HUES48 (cell line): ENCODE data around the gene RUSF1.

Experiments used
- H3K27ac ChIP-seq: one replicate; pipeline ENCODE4 v1.7.0; 2013; ENCODE audit warnings: low read depth, low read length, inconsistent platforms
- H3K27me3 ChIP-seq: 2 replicates; pipeline ENCODE4 v1.6.1; 2013; ENCODE audit warnings: mild to moderate bottlenecking, low read length; ENCODE audit not compliant: control insufficient read depth, insufficient read depth
- H3K36me3 ChIP-seq: 2 replicates; pipeline ENCODE4 v1.6.1; 2013; ENCODE audit warnings: low read length; ENCODE audit not compliant: control insufficient read depth, insufficient read depth
- H3K4me1 ChIP-seq: 2 replicates; pipeline ENCODE4 v1.6.1; 2013; ENCODE audit warnings: mild to moderate bottlenecking, low read length; ENCODE audit not compliant: control insufficient read depth, insufficient read depth
- H3K4me3 ChIP-seq: 2 replicates; pipeline ENCODE4 v1.5.1; 2013; ENCODE audit warnings: mild to moderate bottlenecking, low read depth, low read length
- H3K9ac ChIP-seq: 2 replicates; pipeline ENCODE4 v1.6.1; 2013; ENCODE audit warnings: mild to moderate bottlenecking, low read depth, low read length, moderate library complexity
- H3K9me3 ChIP-seq: 2 replicates; pipeline ENCODE4 v1.6.1; 2013; ENCODE audit warnings: low read length; ENCODE audit not compliant: control insufficient read depth, insufficient read depth

RUSF1 gene

DNA sequence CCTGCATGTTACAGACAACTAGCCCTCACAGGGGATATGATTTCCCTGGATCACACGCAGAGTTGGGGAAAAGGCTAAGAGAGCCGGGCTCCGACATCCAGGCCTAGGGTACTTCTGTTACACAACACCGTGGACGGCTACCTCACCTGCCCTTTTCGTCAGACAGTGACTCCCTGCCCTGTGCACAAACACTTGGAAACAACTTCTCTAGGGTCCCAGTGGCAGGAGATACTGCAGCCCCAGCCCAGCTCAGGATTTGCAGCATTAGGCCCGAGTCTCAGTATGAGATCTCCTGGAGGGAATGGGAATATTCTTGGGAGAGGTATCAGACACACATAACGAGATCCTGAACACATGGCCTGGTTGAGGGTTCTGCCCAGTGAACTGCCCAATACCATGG is 8.3 kb downstream of the RUSF1 start:
- Histone ChIP-seq H3K9ac (no peak overlapping the region), H3K27ac (no peak overlapping the region), H3K4me3 (no peak overlapping the region), H3K4me1 (peaks cover 10% of the 10 kb centered on the region), H3K27me3 (no peaks in the 10 kb centered on the region), H3K36me3 (peaks cover 17% of the 10 kb centered on the region), H3K9me3 (no peaks in the 10 kb centered on the region)

DNA sequence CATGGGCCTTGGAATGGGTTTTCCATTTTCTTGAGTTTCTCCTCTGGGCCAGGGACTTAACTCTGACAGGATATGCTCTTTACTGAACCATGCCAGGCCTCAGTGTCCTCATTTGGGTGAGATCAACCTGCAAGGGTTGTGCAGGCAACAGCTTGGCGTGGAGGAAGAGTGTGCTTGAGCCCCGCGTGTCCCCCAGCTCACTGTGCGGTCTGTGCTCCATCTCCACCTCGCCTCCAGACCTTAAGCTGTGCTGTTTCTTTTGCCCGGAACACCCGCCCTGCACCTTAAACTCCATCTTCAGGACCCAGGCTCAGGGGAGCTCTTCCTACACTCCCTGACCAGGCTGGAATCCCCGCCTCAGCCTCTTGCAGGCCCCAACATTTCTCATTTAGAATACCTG is 9.7 kb downstream of the RUSF1 start:
- Histone ChIP-seq H3K9ac (no peak overlapping the region), H3K9me3 (no peaks in the 10 kb centered on the region), H3K27me3 (no peaks in the 10 kb centered on the region), H3K4me3 (no peak overlapping the region), H3K36me3 (peaks cover 17% of the 10 kb centered on the region), H3K4me1 (peaks cover 10% of the 10 kb centered on the region), H3K27ac (no peak overlapping the region)

DNA sequence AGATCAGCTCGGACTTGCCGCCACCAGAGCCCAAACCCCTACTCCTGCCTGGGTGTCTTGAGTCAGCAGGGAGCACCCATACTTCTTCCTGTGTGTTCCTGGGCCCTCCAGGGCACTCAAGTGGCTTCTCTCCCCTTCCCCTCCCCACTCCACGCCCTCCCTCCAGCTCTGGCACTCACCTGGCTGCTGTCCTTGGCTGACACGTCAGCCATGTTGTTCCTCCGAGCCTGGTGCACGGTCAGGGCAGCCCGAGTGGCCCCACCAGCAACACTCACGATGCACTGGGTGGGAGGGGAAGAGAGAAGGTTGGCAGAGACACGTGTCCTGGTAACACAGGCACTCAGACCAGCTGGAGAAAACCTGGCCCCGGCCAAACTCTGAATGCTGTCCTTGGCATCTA is 11.5 kb downstream of the RUSF1 start:
- H3K4me3 ChIP-seq = no peak overlapping the region
- H3K27me3 ChIP-seq = no peaks in the 10 kb centered on the region
- H3K9me3 ChIP-seq = no peaks in the 10 kb centered on the region
- no peak overlapping the region for H3K27ac ChIP-seq
- peaks cover 4% of the 10 kb centered on the region for H3K4me1 ChIP-seq
- H3K9ac ChIP-seq = no peak overlapping the region
- H3K36me3 ChIP-seq = peaks cover 28% of the 10 kb centered on the region

DNA sequence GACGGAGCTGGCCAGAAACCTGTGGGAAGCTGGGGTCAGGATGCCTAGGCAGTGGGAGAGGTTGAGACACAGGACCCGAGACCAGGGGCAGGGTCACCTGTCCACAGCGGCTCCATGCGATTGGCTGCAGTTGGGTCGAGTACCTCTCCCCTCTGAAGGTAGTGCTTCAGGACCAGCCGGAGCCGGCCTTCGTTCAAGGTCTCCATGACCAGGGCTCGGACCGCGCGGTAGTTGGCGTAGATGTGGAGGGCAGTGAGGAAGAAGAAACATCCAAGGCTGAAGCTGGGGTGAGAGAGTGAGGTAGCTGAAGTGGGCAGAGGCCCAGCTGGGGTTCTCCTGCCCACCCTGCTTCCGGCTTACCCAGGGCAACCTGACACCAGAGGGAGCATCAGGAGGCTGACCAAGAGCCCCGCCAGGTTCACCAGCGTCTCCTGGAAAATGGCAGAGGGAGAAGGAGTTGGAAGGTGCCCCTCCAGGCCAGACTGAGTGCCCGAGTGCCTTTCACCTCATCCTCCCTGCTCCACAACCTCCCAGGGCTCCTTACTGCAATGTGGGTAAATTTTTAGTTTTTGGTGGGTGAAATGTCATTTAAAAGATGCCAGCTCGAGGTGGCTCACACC is 14.6 kb downstream of the RUSF1 start:
- no peak overlapping the region for H3K27ac ChIP-seq
- H3K9me3 ChIP-seq = no peaks in the 10 kb centered on the region
- no peak overlapping the region for H3K9ac ChIP-seq
- H3K4me1 ChIP-seq = no peaks in the 10 kb centered on the region
- no peak overlapping the region for H3K4me3 ChIP-seq
- peaks cover 11% of the 10 kb centered on the region for H3K27me3 ChIP-seq
- peaks cover 27% of the 10 kb centered on the region; the same call in 1 of the 2 replicates for H3K36me3 ChIP-seq

DNA sequence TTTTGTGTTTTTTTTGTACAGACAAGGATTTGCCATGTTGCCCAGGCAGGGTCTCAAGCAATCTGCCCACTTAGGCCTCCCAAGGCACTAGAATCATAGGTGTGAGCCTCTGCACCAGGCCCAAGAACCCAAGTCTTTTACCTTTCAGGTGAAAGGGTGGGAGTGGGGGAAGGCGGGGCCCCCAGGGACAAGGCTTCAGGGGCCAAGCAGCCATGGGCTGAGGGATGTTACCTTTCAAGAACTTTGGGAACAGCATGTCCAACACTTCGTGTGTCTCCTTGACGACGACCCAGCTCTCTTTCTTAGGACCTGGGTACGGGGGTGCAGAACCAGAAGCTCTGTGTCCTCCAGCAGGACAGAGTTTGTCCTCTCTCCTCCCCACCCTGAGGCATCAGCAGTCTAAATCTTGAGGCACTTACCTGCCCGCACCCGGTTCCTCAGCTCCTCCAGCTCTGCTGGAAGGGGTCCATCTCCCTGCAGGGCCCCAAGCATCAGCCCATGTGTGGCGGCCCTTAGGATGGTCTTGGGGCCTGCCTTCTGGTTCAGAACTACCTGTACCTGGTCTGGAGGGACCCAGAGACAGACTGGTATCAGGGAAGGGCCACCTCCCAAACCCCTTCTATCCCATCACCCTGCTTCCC is 16.3 kb downstream of the RUSF1 start:
- Histone ChIP-seq H3K9ac (no peak overlapping the region), H3K27me3 (peaks cover 29% of the 10 kb centered on the region), H3K27ac (no peak overlapping the region), H3K4me3 (no peak overlapping the region), H3K9me3 (no peaks in the 10 kb centered on the region), H3K36me3 (peaks cover 25% of the 10 kb centered on the region; the same call in 1 of the 2 replicates), H3K4me1 (no peaks in the 10 kb centered on the region)

DNA sequence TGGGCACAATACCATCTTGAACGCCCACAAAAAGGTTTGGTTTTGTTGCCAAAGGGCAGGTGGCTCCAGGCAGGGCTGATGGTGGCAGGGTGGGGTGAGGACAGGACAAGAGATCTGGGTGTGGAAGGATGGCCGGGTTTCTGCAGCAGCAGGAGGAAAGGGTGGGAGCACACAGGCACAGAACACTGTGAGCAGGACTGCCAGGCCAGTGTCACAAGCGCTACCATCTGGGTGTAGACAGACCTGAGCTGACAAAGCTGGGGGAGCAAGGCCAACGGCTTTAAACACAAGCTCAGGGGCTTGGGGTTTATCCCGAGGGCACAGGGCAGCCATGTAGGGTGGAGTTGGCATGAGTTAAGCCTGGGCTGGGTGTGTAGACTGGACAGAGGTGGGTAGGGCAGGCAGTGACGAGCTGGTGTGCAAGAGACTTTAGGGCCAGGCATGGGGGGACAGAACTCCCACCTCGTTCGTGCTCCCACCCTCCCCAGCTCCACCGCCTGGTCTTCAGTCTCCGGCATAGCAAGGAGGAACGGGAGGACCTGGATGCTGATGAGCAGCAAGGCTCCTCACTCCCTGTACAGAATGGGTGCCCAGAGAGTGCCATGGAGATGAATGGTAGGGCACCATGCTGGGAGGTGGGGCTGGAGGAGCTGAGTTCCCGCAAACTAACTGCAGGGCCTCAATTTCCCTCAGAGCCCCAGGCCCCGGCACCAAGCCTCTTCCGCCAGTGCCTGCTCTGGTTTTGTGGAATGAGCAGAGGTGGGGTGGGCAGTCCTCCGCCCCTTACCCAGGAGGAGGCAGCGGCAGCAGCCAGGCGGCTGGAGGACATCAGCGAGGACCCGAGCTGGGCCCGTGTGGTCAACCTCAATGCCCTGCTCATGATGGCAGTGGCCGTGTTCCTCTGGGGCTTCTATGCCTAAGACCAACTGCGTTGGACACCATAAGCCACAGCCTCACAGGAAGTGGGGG is 18.3 kb downstream of the RUSF1 start:
- Histone ChIP-seq H3K4me3 (no peak overlapping the region), H3K9me3 (no peaks in the 10 kb centered on the region), H3K27me3 (peaks cover 48% of the 10 kb centered on the region), H3K4me1 (peaks cover under 1% of the 10 kb centered on the region; the same call in 1 of the 2 replicates), H3K9ac (no peak overlapping the region), H3K27ac (no peak overlapping the region), H3K36me3 (peaks cover 20% of the 10 kb centered on the region; the same call in 1 of the 2 replicates)

DNA sequence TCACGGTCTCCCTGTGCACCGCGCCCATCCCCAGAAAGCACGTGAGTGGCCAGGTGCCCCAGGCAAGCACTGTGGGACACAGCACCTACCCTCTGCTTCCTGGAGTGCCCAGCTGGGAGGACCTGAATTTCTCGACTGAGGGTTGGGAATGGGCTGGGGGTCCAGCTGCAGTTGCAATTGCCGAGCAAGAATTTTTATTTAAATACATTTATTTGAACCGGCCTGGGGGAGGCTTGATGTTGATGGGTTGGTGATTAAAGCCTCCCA is 19.0 kb downstream of the RUSF1 start:
- Histone ChIP-seq H3K9me3 (no peaks in the 10 kb centered on the region), H3K9ac (no peak overlapping the region), H3K4me3 (no peak overlapping the region), H3K27me3 (peaks cover 55% of the 10 kb centered on the region), H3K4me1 (peaks cover 7% of the 10 kb centered on the region; the same call in 1 of the 2 replicates), H3K36me3 (peaks cover 20% of the 10 kb centered on the region; the same call in 1 of the 2 replicates), H3K27ac (no peak overlapping the region)

DNA sequence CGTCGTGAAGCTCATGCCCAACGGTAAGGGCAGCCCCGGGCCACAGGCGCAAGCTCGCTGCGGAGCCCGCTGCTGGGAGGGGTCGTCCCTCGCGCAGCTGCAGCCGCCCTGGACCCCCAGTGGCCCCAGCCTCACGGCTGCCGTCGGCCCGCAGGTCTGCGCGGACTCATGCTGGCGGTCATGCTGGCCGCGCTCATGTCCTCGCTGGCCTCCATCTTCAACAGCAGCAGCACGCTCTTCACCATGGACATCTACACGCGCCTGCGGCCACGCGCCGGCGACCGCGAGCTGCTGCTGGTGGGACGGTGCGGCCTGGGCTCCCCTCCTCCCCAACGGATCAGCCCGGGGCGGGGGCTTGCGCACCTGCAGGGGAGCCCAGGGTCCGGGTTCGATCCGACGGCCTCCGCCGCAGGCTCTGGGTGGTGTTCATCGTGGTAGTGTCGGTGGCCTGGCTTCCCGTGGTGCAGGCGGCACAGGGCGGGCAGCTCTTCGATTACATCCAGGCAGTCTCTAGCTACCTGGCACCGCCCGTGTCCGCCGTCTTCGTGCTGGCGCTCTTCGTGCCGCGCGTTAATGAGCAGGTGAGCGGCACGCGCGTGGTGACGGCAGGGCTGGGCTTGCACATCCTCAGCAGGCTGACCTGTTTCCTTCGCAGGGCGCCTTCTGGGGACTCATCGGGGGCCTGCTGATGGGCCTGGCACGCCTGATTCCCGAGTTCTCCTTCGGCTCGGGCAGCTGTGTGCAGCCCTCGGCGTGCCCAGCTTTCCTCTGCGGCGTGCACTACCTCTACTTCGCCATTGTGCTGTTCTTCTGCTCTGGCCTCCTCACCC is 19.5 kb downstream of the RUSF1 start:
- Histone ChIP-seq H3K4me1 (peaks cover 7% of the 10 kb centered on the region; the same call in 1 of the 2 replicates), H3K9me3 (no peaks in the 10 kb centered on the region), H3K27me3 (peaks cover 55% of the 10 kb centered on the region), H3K27ac (no peak overlapping the region), H3K9ac (no peak overlapping the region), H3K36me3 (peaks cover 20% of the 10 kb centered on the region; the same call in 1 of the 2 replicates), H3K4me3 (peak overlapping the region; percentile 66)

DNA sequence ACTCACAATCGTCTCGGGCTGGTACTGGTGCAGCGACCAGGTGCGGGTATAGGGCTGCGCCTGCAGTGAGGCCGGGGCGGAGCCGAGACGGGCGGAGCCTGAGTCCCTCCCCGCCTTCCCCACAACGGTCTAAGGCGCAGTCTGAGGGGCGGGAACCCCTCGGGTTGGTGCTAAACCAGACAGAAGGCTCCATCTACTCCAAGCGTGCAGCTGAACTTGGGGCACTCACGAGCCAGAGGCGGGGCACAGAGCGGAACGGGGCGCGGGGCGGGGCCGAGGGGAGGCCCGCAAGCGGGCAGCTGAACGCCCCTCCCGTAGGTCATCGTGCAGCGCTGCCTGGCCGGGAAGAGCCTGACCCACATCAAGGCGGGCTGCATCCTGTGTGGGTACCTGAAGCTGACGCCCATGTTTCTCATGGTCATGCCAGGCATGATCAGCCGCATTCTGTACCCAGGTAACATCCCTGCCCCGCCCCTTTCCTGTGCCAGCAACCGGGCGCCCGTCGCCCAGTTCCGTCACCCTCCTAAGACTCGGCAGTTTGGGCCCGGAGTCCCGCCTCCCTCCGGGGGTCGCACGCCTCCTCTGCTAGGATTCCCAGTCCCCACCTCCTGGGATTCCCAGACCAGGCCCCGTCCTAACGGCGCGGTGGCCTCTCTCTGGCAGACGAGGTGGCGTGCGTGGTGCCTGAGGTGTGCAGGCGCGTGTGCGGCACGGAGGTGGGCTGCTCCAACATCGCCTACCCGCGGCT is 20.3 kb downstream of the RUSF1 start:
- peak overlapping the region; percentile 66 for H3K4me3 ChIP-seq
- no peak overlapping the region for H3K9ac ChIP-seq
- H3K9me3 ChIP-seq = no peaks in the 10 kb centered on the region
- H3K4me1 ChIP-seq = peaks cover 7% of the 10 kb centered on the region; the same call in 1 of the 2 replicates
- no peak overlapping the region for H3K27ac ChIP-seq
- peaks cover 17% of the 10 kb centered on the region; the same call in 1 of the 2 replicates for H3K36me3 ChIP-seq
- H3K27me3 ChIP-seq = peaks cover 55% of the 10 kb centered on the region
